GM18502 (cell line): ENCODE measurements around the gene ABHD3.
A peak's percentile ranks its signal among the peaks of the same experiment; 100 is the strongest.
"Not testable (repeated sequence)": the region's sequence is repeated elsewhere in the genome, so short reads cannot be mapped to it uniquely, and the experiment has no call there.

ENCODE experiments used
- ATAC-seq: cut with Tn5 transposase; IDR thresholded peaks from one replicate; pipeline ENCODE4 v1.9.1; 2021; ENCODE audit warnings: mild to moderate bottlenecking; ENCODE audit not compliant: unreplicated experiment, poor library complexity

Gene ABHD3

GRCh38 chr18:21660078-21660477 is 44.5 kb downstream of the ABHD3 start:
- peak; percentile 66 for ATAC-seq

- ATAC-seq: no peak
Observed at GRCh38 chr18:21656402-21656801, 48.2 kb downstream of the ABHD3 start.

DNA sequence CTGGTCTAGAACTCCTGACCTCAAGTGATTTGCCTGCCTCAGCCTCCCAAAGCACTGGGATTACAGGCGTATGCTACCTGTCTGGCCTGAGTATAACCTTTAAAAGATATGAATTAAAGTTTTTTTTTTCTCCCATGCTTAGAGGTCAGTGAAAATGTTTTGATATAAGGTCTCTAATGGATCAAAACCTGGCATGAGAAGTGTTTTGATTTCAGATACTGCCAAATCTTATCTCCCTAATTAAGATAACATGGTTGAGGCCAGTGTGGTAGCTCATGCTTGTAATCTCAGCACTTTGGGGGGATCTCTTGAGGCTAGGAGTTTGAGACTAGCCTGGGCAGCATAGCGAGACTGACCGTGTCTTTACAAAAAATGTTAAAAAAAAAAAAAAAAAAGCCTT is 51.2 kb downstream of the ABHD3 start:
- no peak for ATAC-seq

GRCh38 chr18:21652073-21652472 is 52.5 kb downstream of the ABHD3 start:
- ATAC-seq: no peak

GRCh38 chr18:21650311-21650710 is 54.3 kb downstream of the ABHD3 start:
- no peak for ATAC-seq

- not testable (repeated sequence) for ATAC-seq
Observed at GRCh38 chr18:21640375-21640774, 64.2 kb downstream of the ABHD3 start.

- no peak for ATAC-seq
Observed at GRCh38 chr18:21638822-21639221, 65.8 kb downstream of the ABHD3 start.

GRCh38 chr18:21636769-21637168 is 67.8 kb downstream of the ABHD3 start:
- ATAC-seq: no peak

DNA sequence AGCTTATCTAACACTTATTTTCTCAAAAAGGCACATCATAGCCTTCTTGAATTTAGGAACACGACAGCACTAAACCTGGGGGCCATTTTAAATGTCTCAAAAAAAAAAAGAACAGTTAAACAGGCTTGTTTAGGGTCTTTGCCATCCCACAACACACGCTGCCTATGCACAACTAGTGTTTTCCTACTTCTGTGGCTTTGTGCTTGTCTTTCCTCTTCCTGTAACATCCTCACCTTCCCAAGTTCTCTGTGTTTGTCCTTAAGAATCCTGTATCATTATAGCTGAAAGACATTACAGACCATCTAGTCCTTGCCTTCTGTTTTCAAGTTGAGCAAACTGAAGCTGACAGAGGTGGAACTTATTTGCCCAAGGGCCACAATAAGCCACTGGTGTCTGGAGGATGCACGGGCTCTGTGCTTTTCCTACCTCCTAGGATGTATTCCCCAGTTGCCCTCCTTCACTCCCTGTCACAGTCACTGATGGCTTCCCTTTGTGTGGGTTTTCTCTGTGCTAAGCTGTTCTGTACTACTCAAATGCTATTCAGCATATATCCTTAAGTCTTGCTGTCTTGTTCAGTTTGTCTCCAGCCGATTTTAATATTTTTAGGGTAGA is 69.9 kb downstream of the ABHD3 start:
- no peak for ATAC-seq

DNA sequence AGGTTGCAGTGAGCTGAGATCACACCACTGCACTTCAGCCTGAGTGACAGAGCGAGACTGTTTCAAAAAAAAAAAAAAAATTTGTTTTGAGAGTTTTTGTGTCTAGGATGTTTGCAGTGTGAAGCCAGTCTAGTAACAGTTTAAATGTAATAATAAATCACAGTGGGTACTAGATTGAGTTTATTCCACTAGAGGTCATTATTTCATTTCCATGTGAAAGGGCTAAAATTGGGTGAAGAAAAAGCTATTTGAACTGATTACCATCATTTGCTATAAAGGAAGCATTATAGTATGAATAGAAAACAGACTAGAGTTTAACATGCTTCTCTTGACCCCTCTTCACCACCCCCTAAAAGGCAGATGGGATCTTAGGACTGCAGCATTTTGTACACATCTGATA is 72.2 kb downstream of the ABHD3 start:
- no peak for ATAC-seq

DNA sequence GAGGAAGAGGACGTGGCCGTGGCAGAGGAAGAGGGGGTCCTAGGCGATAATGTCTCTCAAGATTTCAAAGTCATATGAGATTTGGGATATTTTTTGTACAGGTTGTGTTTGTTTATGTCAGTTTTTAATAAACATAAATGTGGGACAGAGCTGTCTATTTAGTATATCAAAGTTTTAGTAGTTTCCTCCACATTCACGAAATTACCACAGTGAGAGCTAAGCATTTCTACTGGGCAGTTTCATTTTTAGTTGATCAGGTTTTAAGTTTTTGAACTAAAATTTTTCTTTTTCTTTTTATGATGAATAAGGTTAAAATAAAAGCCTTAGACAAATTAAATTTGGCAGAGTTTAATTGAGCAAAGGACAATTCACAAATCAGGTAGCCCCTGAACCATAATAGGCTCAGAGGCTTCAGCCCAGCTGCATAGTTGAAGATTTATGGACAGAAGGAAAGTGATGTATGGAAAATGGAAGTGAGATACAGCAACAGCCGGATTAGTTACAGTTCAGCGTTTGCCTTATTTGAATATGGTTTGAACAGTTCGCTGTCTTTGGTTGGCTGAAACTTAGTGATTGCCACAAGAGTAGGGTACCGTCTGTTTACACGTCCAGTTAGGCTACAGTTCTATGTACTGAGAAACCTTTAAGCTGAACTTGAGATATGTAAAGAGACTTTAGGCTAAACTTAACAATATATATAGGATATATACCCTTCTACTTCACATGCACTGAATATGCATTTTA is 75.3 kb downstream of the ABHD3 start:
- peak; percentile 93 for ATAC-seq

DNA sequence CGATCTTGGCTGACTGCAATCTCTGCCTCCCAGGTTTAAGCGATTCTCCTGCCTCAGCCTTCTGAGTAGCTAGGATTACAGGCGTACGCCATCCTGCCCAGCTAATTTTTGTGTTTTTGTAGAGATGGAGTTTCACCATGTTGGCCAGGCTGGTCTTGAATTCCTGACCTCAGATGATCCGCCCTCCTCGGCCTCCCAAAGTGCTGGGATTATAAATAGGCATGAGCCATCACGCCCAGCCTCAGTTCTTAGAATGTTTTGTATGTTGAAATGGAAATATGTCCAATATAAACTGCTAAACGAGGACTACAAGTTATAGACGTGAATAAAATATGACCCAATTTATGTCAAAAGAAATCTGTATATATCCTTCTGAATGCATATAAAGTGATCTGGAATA is 82.9 kb downstream of the ABHD3 start:
- not testable (repeated sequence) for ATAC-seq

DNA sequence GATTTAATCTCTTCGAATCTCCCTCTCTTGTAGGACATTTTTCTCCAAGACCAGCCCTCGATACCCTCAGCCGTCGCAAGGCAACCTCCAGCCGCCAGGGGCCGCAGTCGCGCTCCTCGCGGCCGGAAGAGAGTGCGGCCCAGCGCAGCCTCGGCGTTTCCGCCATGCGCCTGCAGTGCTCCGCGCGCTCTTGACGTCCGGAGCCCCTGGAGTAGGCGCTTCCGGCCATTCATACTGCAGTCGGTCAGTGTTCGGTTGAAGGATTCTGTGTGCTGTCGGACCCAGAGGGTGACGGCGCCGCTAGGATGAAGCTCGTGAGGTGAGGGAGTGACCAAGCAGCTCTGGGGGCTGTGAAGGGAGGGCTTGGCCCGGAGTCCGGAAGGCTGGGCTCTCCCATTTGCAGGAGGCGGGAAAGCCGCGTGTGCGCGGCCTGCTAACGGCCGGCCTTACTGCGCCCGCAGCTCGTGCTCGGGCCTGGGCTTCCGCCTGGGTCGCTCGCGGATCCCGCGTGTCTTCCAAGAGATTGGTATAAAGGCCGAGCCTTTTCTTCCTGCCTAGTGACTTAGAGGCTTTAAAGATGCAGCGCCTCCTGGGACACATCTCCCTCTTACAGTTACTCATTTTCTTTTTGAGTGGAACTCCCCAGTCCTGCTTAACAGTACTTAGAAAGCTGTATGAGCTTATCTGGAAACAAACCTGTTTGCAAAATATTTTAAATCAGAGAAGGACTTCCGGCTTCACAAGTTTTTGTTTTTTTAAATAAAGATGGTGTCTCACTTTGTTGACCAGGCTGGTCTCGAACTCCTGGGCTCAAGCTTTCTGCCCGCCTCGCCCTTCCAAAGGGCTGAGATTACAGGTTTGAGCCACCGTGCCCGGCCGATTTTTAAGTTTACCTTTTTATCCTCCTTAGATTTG is 92.2 kb downstream of the ABHD3 start, which contains the start of gene SNRPD1:
Gene SNRPD1 (plus strand): TSS at position 190 of the 915 bp plus-strand sequence. CDS start 116 bp downstream, at position 306.
- peak; percentile 96 for ATAC-seq

GRCh38 chr18:21611401-21612124 is 93.0 kb downstream of the ABHD3 start:
- ATAC-seq: peak; percentile 21

DNA sequence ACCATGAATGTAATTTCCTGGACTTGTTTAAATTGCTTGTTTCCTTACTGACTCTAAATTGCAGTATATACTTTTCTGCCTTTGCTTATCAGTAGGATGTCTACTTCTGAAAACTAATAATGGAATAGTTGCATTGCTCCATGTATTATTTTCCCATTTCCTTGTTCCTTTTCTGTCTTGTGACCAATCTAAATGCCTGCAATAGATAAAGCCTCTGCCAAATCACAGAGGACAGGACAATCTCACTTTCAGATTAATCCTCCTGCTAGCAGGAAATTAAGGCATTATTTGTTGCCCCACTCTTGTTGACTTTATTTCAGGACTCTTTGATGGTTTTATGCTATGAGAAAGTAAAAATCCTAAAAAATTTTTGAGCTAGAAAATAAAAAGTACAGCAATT is 99.4 kb downstream of the ABHD3 start:
- no peak for ATAC-seq

DNA sequence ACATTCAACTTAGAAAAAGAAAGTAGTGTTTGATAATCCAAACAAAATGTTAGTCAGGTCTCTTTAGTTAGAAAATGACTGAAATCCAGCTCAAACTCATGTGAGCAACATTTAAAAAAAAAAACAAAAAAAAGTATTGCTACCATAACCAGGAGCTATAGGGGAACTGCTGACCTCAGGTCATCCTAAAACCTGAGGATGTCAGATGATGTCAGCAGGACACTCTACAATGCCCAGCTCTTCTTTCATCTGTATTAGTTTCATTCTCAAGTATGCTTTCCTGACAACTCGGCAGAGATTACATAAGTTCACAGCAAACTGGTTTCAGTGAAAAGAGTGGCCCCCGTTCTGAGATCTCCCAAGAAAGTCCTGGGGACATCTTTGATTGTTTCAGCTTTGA is 99.9 kb downstream of the ABHD3 start:
- no peak for ATAC-seq

DNA sequence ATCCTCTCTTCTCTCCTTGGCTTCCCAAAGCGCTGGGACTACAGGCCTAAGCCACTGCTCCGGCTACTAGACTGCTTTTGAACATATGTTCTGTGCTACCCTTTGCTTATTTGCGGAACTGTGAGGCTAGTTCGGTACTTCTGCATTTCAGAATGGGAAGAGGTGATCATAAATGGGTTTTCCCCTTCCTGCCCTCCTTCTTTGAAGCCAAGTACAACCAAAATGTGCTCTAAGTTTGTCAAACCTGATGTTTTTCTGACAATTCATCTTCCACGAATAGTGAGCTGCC is 102.3 kb downstream of the ABHD3 start:
- ATAC-seq: no peak
